A549 treated with Mapracorat at 1 μM for 4 hours (cell line): Measurements from ENCODE around the gene CPT1B. TPM values are rescaled to one million over a fixed set of nuclear protein-coding genes. Genes with fewer than 3 reads are reported as not detected.

Experiments used
- total RNA-seq: library from RNA; stranded (reverse); fragments of 200-300 nt; extraction: Qiagen RNA extraction; gene quantifications from 5 replicates; pipeline ENCODE4 v1.2.3, GENCODE V29; 2022

The CPT1B gene
- 9.6 to 15.8 TPM (median 12.3 TPM) in 5 replicates for total RNA-seq

GRCh38 chr22:50577987-50578775 is at the start of gene CPT1B:
Gene CPT1B, minus strand, starts transcription at chr22:50578427. Its CDS starts 512 bp downstream, at chr22:50577915.

DNA sequence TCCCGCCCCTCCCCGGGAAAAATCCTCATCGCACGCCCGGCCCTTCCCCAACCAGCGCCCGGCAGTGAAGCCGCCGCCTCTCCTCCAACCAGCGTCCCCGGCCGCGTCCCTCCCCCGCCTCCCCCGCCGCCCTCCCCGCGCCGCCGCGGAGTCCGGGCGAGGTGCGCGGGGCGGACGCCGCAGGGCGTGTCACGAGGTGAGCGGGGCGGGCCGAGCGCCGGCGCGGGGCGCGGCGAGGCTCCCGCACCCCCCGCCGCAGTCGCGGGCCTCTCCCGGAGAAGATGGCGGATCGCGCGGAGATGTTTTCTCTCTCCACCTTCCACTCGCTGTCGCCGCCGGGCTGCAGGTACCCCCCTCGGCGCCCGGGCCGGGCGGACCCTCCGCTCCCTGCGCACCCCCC is 22.3 kb upstream of the CPT1B start, which contains the start of gene MAPK8IP2:
MAPK8IP2 (plus strand) TSS at position 256 of the 400 bp plus-strand sequence; CDS start at position 282, 26 bp downstream.

GRCh38 chr22:50582493-50583293 is 4.5 kb upstream of the CPT1B start, which contains the start of gene CHKB:
Gene CHKB, minus strand, starts transcription at chr22:50582849. Its CDS starts 68 bp downstream, at chr22:50582781.

DNA sequence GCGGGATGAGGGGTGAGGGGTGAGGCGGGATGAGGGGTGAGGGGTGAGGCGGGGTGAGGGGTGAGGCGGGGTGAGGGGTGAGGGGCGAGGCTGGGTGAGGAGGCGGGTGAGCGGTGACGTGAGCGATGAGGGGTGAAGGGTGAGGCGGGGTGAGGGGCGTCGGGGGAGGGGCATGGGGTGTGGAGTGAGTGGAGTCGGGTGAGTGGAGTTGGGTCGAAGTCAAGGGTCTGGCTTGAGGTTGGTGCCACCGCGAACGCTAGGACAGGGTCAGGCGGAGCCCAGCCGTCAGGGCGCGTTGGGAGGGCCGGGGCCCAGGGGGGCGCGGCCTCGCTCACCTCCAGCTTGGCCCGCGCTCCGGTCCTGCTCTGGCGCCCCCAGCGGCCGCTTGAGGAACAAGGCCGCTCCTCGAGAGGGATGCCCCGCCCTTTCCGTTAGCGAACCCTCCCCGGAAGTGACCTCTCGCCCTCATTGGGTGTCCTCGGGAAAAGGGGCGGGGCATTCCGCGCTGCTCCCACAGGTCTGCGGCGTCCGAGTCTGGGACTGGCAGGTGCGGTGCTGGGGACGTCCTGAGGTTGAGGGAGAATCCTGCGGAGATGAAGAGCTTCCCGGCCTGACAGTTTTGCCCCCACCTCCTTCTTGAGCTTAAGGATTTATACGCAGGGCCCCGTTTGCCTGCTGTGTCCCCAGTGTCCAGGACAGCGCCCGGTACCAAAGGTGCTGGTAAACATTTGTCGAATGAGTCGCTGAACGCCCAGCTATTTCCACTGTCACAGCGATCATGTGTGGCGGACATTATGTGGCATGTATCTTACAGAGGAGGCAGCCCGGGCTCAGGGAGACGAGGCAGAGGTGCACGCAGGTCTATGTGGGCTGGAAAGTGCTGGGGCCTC is 15.5 kb downstream of the CPT1B start, which contains the start of gene SYCE3:
SYCE3 (minus strand) TSS at position 397 of the 890 bp plus-strand sequence. CDS start 6,514 bp downstream, outside the sequence.

DNA sequence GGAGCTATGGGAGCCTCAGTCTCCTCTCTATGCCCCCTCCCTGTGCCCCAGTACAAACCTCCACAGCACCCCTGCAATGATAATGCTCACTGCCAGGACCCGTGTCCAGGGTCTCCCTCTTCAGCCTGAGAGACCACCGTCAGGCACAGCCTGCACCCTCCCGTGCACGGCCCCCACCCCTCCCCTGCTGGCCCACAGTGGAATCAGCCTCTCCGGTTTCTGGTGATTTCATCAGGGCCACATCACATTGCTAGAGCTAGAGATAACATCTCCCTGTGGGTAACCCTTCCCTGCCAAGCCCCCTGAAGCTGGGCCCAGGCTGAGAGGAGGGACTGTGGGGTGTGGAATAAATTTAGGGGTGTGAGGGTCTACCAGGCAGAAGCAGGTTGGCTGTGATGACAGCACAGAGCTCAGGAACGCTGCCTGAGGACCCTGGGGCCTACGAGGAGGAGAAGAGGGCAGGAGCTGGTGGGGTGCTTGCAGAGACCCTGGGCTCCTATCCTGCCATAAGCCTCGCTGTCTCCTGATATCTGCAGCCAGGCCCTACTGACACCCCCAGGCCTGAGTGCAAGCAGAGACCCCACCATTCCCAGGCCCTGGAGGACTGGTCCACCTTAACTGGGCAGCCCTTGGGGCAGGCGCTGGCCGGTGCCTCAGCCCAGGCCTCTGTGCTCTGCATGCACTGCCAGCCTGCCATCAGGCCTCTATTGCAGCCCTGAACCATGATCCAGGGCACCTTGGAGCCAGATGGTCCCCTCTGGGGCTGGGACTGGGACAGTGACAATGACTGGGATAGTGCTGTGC is 32.5 kb downstream of the CPT1B start, which contains the start of gene KLHDC7B:
KLHDC7B (plus strand) TSS at position 378 of the 804 bp plus-strand sequence; CDS start at position 723, 345 bp downstream.

GRCh38 chr22:50529897-50530579 is 48.2 kb downstream of the CPT1B start, which contains the start of gene TYMP:
Gene TYMP, minus strand, starts transcription at chr22:50530012. Its CDS starts 303 bp downstream, at chr22:50529709.

DNA sequence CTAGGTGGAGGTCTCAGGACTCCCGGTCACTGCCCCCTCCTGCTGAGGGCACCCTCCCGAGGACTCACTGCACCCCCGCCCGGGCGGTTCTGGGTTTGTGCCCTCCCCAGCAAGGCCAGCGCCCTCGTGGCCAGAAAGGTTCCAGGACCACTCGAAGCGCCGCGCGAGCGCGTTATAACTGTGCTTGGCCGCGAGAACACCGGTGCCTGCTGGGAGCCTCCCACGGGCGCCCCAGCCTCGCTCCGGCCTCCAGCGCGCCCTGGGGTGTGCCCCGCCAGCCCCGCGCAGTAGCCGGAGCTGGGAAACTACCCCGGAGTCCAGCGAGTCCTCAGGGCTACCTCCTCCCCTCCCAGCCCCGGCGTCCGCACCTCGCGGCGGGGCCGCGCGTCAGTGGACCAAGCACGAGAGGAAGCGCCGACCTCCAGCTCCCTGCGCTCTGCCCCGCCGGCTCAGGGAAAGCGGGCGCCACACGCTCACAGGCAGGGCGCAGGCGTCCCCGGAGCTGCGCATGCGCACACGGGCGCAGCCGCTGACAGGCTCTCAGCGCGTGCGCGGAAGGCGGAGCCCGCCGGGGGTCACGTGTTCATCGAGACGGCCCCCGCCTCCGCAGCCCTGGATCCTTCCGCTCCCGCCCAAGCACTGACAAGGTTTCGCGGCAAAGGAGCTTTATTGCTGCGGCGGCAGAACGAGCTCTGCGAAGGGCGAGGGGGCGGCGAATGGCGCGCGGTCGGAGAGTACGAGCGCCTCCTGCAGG is 52.9 kb downstream of the CPT1B start, which contains the start of gene SCO2:
SCO2 (minus strand) TSS at position 495 of the 754 bp plus-strand sequence. CDS start 1,187 bp downstream, outside the sequence.

Other genes starting within 250 kb of the CPT1B start
- 9.1 to 14.9 TPM (median 12.3 TPM) in 5 replicates for gene PPP6R2, start 235.1 kb downstream of the CPT1B start, total RNA-seq
- gene SBF1, start 103.4 kb downstream of the CPT1B start, total RNA-seq, result 16.7 to 25.8 TPM (median 24.6 TPM) in 5 replicates
- gene ADM2, start 96.9 kb downstream of the CPT1B start, total RNA-seq, result 0.44 to 0.68 TPM (median 0.51 TPM) in 5 replicates
- gene MIOX, start 91.6 kb downstream of the CPT1B start, total RNA-seq, result 0.11 TPM in 1 of 5 replicates, not detected in the others
- 33.1 to 55.0 TPM (median 49.4 TPM) in 5 replicates for gene LMF2, start 70.7 kb downstream of the CPT1B start, total RNA-seq
- 30.2 to 41.7 TPM (median 38.7 TPM) in 5 replicates for gene NCAPH2, start 70.2 kb downstream of the CPT1B start, total RNA-seq
- 3.8 to 10.3 TPM (median 5.2 TPM) in 5 replicates for gene SCO2, start 52.8 kb downstream of the CPT1B start, total RNA-seq
- gene TYMP, start 48.4 kb downstream of the CPT1B start, total RNA-seq, result 10.2 to 20.7 TPM (median 19.5 TPM) in 5 replicates
- gene KLHDC7B, start 32.5 kb downstream of the CPT1B start, total RNA-seq, result 0.03 TPM in 2 of 5 replicates, not detected in the others
- 0.45 TPM in 1 of 5 replicates, not detected in the others for gene SYCE3, start 15.5 kb downstream of the CPT1B start, total RNA-seq
- gene CHKB, start 4.4 kb upstream of the CPT1B start, total RNA-seq, result 15.1 to 24.1 TPM (median 18.2 TPM) in 5 replicates
- gene MAPK8IP2, start 22.4 kb upstream of the CPT1B start, total RNA-seq, result 2.2 to 4.4 TPM (median 3.6 TPM) in 5 replicates
- 17.8 to 24.1 TPM (median 22.4 TPM) in 5 replicates for gene ARSA, start 49.7 kb upstream of the CPT1B start, total RNA-seq
- gene SHANK3, start 94.4 kb upstream of the CPT1B start, total RNA-seq, result 2.7 to 5.5 TPM (median 4.5 TPM) in 5 replicates
- gene ACR, start 159.8 kb upstream of the CPT1B start, total RNA-seq, result not detected in 5 replicates
- 16.1 to 23.5 TPM (median 19.2 TPM) in 5 replicates for gene RABL2B, start 205.2 kb upstream of the CPT1B start, total RNA-seq